ENCODE data around the gene AP2A2.

GRCh38 chr11:1055109-1055703 is 129.5 kb downstream of the AP2A2 start:
- TF ChIP-seq CTCF (IDR thresholded peaks at IDR 0.05) (no peak), EZH2 (IDR thresholded peaks at IDR 0.05; ENCODE audit: borderline replicate concordance, insufficient read depth, low read depth, low read length, poor library complexity, severe bottlenecking) (no peak)

Measured in B cell (primary cell).